ENCODE results near the gene MBD3L3. TPM values are rescaled to one million over a fixed set of nuclear protein-coding genes. Genes with fewer than 3 reads are reported as not detected.

Gene MBD3L3
- total and polyA plus RNA-seq, 10 of the 15 experiments (the other 5 are each of a cell fraction or from before 2014, with no cell fraction given): not detected

GRCh38 chr19:7063764-7064418 is 5.4 kb upstream of the MBD3L3 start:
- intact Hi-C loops (cut with micrococcal nuclease; ENCODE audit: unreplicated experiment): no loop called here
- ATAC-seq: no peak
- no peak for FAIRE-seq
- Histone ChIP-seq H3K4me2 (ENCODE audit: control insufficient read depth, insufficient read depth) (no peak overlapping the region), H3K36me3 (ENCODE audit: control insufficient read depth in 2 of 2, insufficient read depth in 2 of 2, low read length in 1 of 2) (no peaks in the 10 kb centered on the region), H4K20me1 (ENCODE audit: control insufficient read depth, insufficient read depth) (no peaks in the 10 kb centered on the region), H3K27me3 (replicated peaks in 1 of 2; ENCODE audit: control insufficient read depth in 2 of 2, insufficient read depth in 2 of 2, low read length in 1 of 2) (no peaks in the 10 kb centered on the region), H3K4me3 (no peak overlapping the region), H3K4me1 (ENCODE audit: control insufficient read depth, insufficient read depth, low read length) (no peaks in the 10 kb centered on the region), H3K9me3 (replicated peaks; ENCODE audit: control insufficient read depth, insufficient read depth, low read length) (no peaks in the 10 kb centered on the region; the same call in 2 of the 3 replicates), H3K27ac (ENCODE audit: control insufficient read depth, insufficient read depth) (no peak overlapping the region), H2AFZ (ENCODE audit: control insufficient read depth, low read depth, low read length) (no peak overlapping the region), H3K9ac (ENCODE audit: control insufficient read depth, insufficient read depth, low read length) (no peak overlapping the region), H3K79me2 (ENCODE audit: control insufficient read depth, insufficient read depth, low read length) (no peaks in the 10 kb centered on the region)
- DNase-seq (ENCODE audit: low read depth, low spot score): no peak
- POLR2A ChIA-PET: no interaction called here
- TF ChIP-seq KAT2A (conservative IDR thresholded peaks at IDR 0.05; ENCODE audit: control insufficient read depth, low read depth, low read length) (no peak), BHLHE40 (IDR thresholded peaks at IDR 0.05; ENCODE audit: borderline replicate concordance in 1 of 2, low read depth in 2 of 2, low read length in 1 of 2) (no peak), NR2C1 (IDR thresholded peaks at IDR 0.05) (no peak), EGR1 (IDR thresholded peaks at IDR 0.05; ENCODE audit: borderline replicate concordance in 1 of 2, low read depth in 2 of 2, low read length in 2 of 2) (no peak), ZNF24 (IDR thresholded peaks at IDR 0.05) (no peak)
- no TSS peak for BruUV-seq (replicated peaks)
- RAD21 ChIA-PET (ENCODE audit: unreplicated experiment): no interaction called here
- SMC1A ChIA-PET (ENCODE audit: uncharacterized antibody, unreplicated experiment): interaction anchor here (1.6 kb wide), 1 partner anchor 67 kb away, joined by 5 read pairs; no protein-coding TSS in a partner anchor
- 84% methylated on average over 9 of the region's 9 CpGs for WGBS (ENCODE audit: insufficient coverage, insufficient replicate concordance, low lambda C conversion rate, missing lambda C conversion rate)
- in situ Hi-C loops (cut with MboI): no loop called here
- CTCF ChIA-PET: no interaction called here

GRCh38 chr19:7063339-7063738 is 4.9 kb upstream of the MBD3L3 start:
- no peak overlapping the region for H3K9ac ChIP-seq (ENCODE audit: control insufficient read depth, insufficient read depth, low read length)
- H3K79me2 ChIP-seq (ENCODE audit: control insufficient read depth, insufficient read depth, low read length): no peaks in the 10 kb centered on the region
- ChIA-PET POLR2A (no interaction called here), CTCF (no interaction called here), RAD21 (ENCODE audit: unreplicated experiment) (interaction anchor here (0.5 kb wide), 1 partner anchor 79 kb away, joined by 3 read pairs; no protein-coding TSS in a partner anchor), SMC1A (ENCODE audit: uncharacterized antibody, unreplicated experiment) (interaction anchor here (1.6 kb wide), 1 partner anchor 66 kb away, joined by 5 read pairs; no protein-coding TSS in a partner anchor)
- H3K4me2 ChIP-seq (ENCODE audit: control insufficient read depth, insufficient read depth): no peak overlapping the region
- no peak overlapping the region for H3K4me3 ChIP-seq
- ATAC-seq (no peak), DNase-seq (ENCODE audit: low read depth, low spot score) (no peak), FAIRE-seq (no peak)
- WGBS (ENCODE audit: insufficient coverage, insufficient replicate concordance, low lambda C conversion rate, missing lambda C conversion rate): 44% methylated on average over 4 of the region's 4 CpGs
- BruUV-seq (replicated peaks): no TSS peak
- H3K36me3 ChIP-seq (ENCODE audit: control insufficient read depth in 2 of 2, insufficient read depth in 2 of 2, low read length in 1 of 2): no peaks in the 10 kb centered on the region
- no peaks in the 10 kb centered on the region; the same call in 2 of the 3 replicates for H3K9me3 ChIP-seq (replicated peaks; ENCODE audit: control insufficient read depth, insufficient read depth, low read length)
- intact Hi-C loops (cut with micrococcal nuclease; ENCODE audit: unreplicated experiment): no loop called here
- no peaks in the 10 kb centered on the region for H3K4me1 ChIP-seq (ENCODE audit: control insufficient read depth, insufficient read depth, low read length)
- in situ Hi-C loops (cut with MboI): no loop called here
- H3K27me3 ChIP-seq (replicated peaks in 1 of 2; ENCODE audit: control insufficient read depth in 2 of 2, insufficient read depth in 2 of 2, low read length in 1 of 2): no peaks in the 10 kb centered on the region
- H3K27ac ChIP-seq (ENCODE audit: control insufficient read depth, insufficient read depth): no peak overlapping the region
- no peaks in the 10 kb centered on the region for H4K20me1 ChIP-seq (ENCODE audit: control insufficient read depth, insufficient read depth)
- no peak overlapping the region for H2AFZ ChIP-seq (ENCODE audit: control insufficient read depth, low read depth, low read length)
- TF ChIP-seq HDGF (IDR thresholded peaks at IDR 0.05) (no peak), HCFC1 (IDR thresholded peaks at IDR 0.05; ENCODE audit: low read length) (no peak), TCF12 (IDR thresholded peaks at IDR 0.05; ENCODE audit: low read depth, low read length) (no peak), TCF3 (IDR thresholded peaks at IDR 0.05; ENCODE audit: borderline replicate concordance, insufficient read depth, low read depth, low read length) (no peak), ZNF217 (IDR thresholded peaks at IDR 0.05) (no peak), IKZF1 (conservative IDR thresholded peaks at IDR 0.05) (no peak), DPF2 (IDR thresholded peaks at IDR 0.05) (no peak), BCL3 (IDR thresholded peaks at IDR 0.05; ENCODE audit: borderline replicate concordance, insufficient read depth, low read depth, low read length, poor library complexity, severe bottlenecking) (no peak)

All from GM12878 (cell line).